M059J (cell line): ENCODE data around the gene NLRP3. TPM values are rescaled to one million over a fixed set of nuclear protein-coding genes. Genes with fewer than 3 reads are reported as not detected.
"Not testable (repeated sequence)": the region's sequence is repeated elsewhere in the genome, so short reads cannot be mapped to it uniquely, and the experiment has no call there.

Experiments
- DNase-seq: peaks from one replicate; pipeline ENCODE4 v3.0.0-alpha.2; 2012; ENCODE audit warnings: low read depth
- total RNA-seq: library from RNA; depleted of rRNA; stranded (reverse); fragments of >200 nt; shearing (Covaris generic); gene quantifications from 2 replicates; pipeline ENCODE4 v1.2.3, GENCODE V29; 2014; rRNA removed

The NLRP3 gene
- total RNA-seq, 1 experiment from 2014 or later, result 7.4 TPM

- no peak for DNase-seq
Observed at GRCh38 chr1:247469141-247469535, 53.2 kb downstream of the NLRP3 start.

GRCh38 chr1:247470942-247471429 lies 55.0 kb downstream of the NLRP3 start:
- not testable (repeated sequence) for DNase-seq

GRCh38 chr1:247471445-247472016 lies 55.6 kb downstream of the NLRP3 start:
- no peak for DNase-seq

- no peak for DNase-seq
Observed at GRCh38 chr1:247472035-247472434, 56.1 kb downstream of the NLRP3 start.

- no peak for DNase-seq
Observed at GRCh38 chr1:247474367-247474766, 58.4 kb downstream of the NLRP3 start.

- DNase-seq, result no peak
Observed at GRCh38 chr1:247475793-247476192, 59.8 kb downstream of the NLRP3 start.

- not testable (repeated sequence) for DNase-seq
Observed at GRCh38 chr1:247476328-247477058, 60.5 kb downstream of the NLRP3 start.

GRCh38 chr1:247482747-247483146 lies 66.8 kb downstream of the NLRP3 start:
- DNase-seq, result peak; percentile 78

GRCh38 chr1:247487057-247487456 lies 71.1 kb downstream of the NLRP3 start:
- peak; percentile 64 for DNase-seq

- no peak for DNase-seq
Observed at GRCh38 chr1:247491328-247491727, 75.4 kb downstream of the NLRP3 start.

GRCh38 chr1:247493106-247493505 lies 77.1 kb downstream of the NLRP3 start:
- DNase-seq, result no peak

- no peak for DNase-seq
Observed at GRCh38 chr1:247494767-247495166, 78.8 kb downstream of the NLRP3 start.

- peak; percentile 48 for DNase-seq
Observed at GRCh38 chr1:247496581-247497285, 80.8 kb downstream of the NLRP3 start.

Other genes starting within 250 kb of the NLRP3 start
- 10.5 and 22.8 TPM in 2 replicates for gene ZNF124, start 244.2 kb upstream of the NLRP3 start, total RNA-seq
- not detected in 2 replicates for gene VN1R5, start 160.1 kb upstream of the NLRP3 start, total RNA-seq
- gene ZNF496, start 84.3 kb upstream of the NLRP3 start, total RNA-seq, result 26.4 and 28.0 TPM in 2 replicates
- gene OR2B11, start 41.9 kb downstream of the NLRP3 start, total RNA-seq, result not detected in 2 replicates
- gene OR2C3, start 120.3 kb downstream of the NLRP3 start, total RNA-seq, result not detected in 2 replicates
- 0.42 and 0.84 TPM in 2 replicates for gene GCSAML, start 133.0 kb downstream of the NLRP3 start, total RNA-seq
- gene OR2G2, start 172.2 kb downstream of the NLRP3 start, total RNA-seq, result not detected in 2 replicates
- gene OR2G3, start 189.4 kb downstream of the NLRP3 start, total RNA-seq, result not detected in 2 replicates